Esophagus squamous epithelium (tissue), 4 donors: ENCODE measurements around the gene CD48.

Source experiments
- POLR2A ChIP-seq, 4 donors: fragments of 450-650 bp; IDR thresholded peaks; one replicate each; pipeline ENCODE4 v1.6.1; 2017; ENCODE audit warnings: antibody characterized with exemption in 4 of 4, mild to moderate bottlenecking in 4 of 4, moderate library complexity in 3 of 4
- TF ChIP-seq, protein P1 (sequence below), 6 experiments: fragments of 450-650 bp in 4 of 6; fragments of 200-600 bp in 2 of 6; sonication (generic) in 2 of 6; IDR thresholded peaks; one replicate each; pipeline ENCODE4 v1.5.1; 2016 to 2019; ENCODE audit warnings: antibody characterized with exemption in 6 of 6, mild to moderate bottlenecking in 4 of 6, moderate library complexity in 4 of 6

DNA sequence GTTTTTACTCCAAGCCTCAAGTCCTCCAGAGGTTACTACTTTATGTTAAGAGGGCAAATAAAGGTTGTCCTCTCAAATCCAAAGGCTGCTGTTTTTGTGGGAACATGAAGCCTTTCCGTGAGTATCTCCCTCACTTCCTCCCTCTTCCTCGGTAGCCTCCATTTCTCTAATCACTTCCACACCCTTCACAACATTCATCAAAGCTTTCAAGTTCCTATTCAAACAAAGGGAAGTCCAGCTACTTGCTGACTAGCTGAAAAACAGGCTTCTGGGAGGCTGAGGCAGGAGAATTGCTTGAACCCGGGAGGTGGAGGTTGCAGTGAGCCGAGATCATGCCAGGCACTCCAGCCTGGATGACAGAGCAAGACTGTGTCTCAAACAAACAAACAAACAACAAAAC, 6.6 kb upstream of the CD48 start:
- TF ChIP-seq, protein P1, sequence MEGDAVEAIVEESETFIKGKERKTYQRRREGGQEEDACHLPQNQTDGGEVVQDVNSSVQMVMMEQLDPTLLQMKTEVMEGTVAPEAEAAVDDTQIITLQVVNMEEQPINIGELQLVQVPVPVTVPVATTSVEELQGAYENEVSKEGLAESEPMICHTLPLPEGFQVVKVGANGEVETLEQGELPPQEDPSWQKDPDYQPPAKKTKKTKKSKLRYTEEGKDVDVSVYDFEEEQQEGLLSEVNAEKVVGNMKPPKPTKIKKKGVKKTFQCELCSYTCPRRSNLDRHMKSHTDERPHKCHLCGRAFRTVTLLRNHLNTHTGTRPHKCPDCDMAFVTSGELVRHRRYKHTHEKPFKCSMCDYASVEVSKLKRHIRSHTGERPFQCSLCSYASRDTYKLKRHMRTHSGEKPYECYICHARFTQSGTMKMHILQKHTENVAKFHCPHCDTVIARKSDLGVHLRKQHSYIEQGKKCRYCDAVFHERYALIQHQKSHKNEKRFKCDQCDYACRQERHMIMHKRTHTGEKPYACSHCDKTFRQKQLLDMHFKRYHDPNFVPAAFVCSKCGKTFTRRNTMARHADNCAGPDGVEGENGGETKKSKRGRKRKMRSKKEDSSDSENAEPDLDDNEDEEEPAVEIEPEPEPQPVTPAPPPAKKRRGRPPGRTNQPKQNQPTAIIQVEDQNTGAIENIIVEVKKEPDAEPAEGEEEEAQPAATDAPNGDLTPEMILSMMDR (IDR thresholded peaks at IDR 0.05), result no peak
- no peak for TF ChIP-seq POLR2A (IDR thresholded peaks at IDR 0.05)
